ENCODE measurements around the gene ZNF474. TPM values are rescaled to one million over a fixed set of nuclear protein-coding genes. Genes with fewer than 3 reads are reported as not detected.

The ZNF474 gene
- total RNA-seq, 2 donors from 2014 or later: not detected

GRCh38 chr5:122142480-122143164 lies 13.3 kb downstream of the ZNF474 start:
- no peak overlapping the region for H3K4me3 ChIP-seq
- H3K4me1 ChIP-seq: no peaks in the 10 kb centered on the region
- H3K9me3 ChIP-seq: no peaks in the 10 kb centered on the region
- no peak overlapping the region for H3K27ac ChIP-seq
- no peak for TF ChIP-seq CTCF (IDR thresholded peaks at IDR 0.05)
- no peaks in the 10 kb centered on the region for H3K27me3 ChIP-seq
- no peak for DNase-seq (ENCODE audit: low spot score)
- H3K36me3 ChIP-seq: no peaks in the 10 kb centered on the region

GRCh38 chr5:122144236-122144635 lies 14.9 kb downstream of the ZNF474 start:
- no peaks in the 10 kb centered on the region for H3K27me3 ChIP-seq
- H3K9me3 ChIP-seq: no peaks in the 10 kb centered on the region
- H3K4me1 ChIP-seq: no peaks in the 10 kb centered on the region
- no peak overlapping the region for H3K4me3 ChIP-seq
- no peak overlapping the region for H3K27ac ChIP-seq
- no peak for DNase-seq (ENCODE audit: low spot score)
- no peaks in the 10 kb centered on the region for H3K36me3 ChIP-seq
- no peak for TF ChIP-seq CTCF (IDR thresholded peaks at IDR 0.05)

- Histone ChIP-seq H3K36me3 (no peaks in the 10 kb centered on the region), H3K27me3 (no peaks in the 10 kb centered on the region), H3K27ac (no peak overlapping the region), H3K9me3 (no peaks in the 10 kb centered on the region), H3K4me1 (no peaks in the 10 kb centered on the region), H3K4me3 (no peak overlapping the region)
- TF ChIP-seq CTCF (IDR thresholded peaks at IDR 0.05): no peak
- DNase-seq (ENCODE audit: low spot score): no peak
These were observed 16.6 kb downstream of the ZNF474 start for GRCh38 chr5:122145906-122146305.

- Histone ChIP-seq H3K4me3 (no peak overlapping the region), H3K27me3 (no peaks in the 10 kb centered on the region), H3K9me3 (no peaks in the 10 kb centered on the region), H3K27ac (no peak overlapping the region), H3K36me3 (no peaks in the 10 kb centered on the region), H3K4me1 (no peaks in the 10 kb centered on the region)
- DNase-seq (ENCODE audit: low spot score): no peak
- no peak for TF ChIP-seq CTCF (IDR thresholded peaks at IDR 0.05)
These were observed 20.2 kb downstream of the ZNF474 start for GRCh38 chr5:122149321-122150090.

GRCh38 chr5:122150215-122150614 lies 20.9 kb downstream of the ZNF474 start:
- no peak overlapping the region for H3K4me3 ChIP-seq
- no peaks in the 10 kb centered on the region for H3K9me3 ChIP-seq
- no peaks in the 10 kb centered on the region for H3K27me3 ChIP-seq
- no peaks in the 10 kb centered on the region for H3K36me3 ChIP-seq
- H3K27ac ChIP-seq: no peak overlapping the region
- no peak for TF ChIP-seq CTCF (IDR thresholded peaks at IDR 0.05)
- DNase-seq (ENCODE audit: low spot score): no peak
- no peaks in the 10 kb centered on the region for H3K4me1 ChIP-seq

Data from right atrium auricular region (tissue), 2 donors.